Adipose tissue (tissue), 3 donors: ENCODE measurements around the gene TAS2R60. TPM values are rescaled to one million over a fixed set of nuclear protein-coding genes. Genes with fewer than 3 reads are reported as not detected.

ENCODE experiments used
- H3K27ac ChIP-seq: one replicate; pipeline ENCODE4 v1.5.1; 2013; ENCODE audit warnings: low read depth, low read length
- WGBS, 3 donors: extraction: QIAGEN DNeasy Blood & Tissue Kit; methylation state at CpG; one replicate each; pipeline ENCODE4 v1.1.7; 2013; 5-methylcytosine and 5-hydroxymethylcytosine counted together
- polyA plus RNA-seq, 3 donors: library from polyadenylated mRNA; stranded (reverse); fragments of 200-250 nt; gene quantifications; one replicate each; pipeline ENCODE4 v1.2.3, GENCODE V29; 2013
- donor health status: healthy with polysubstance abuse.
- donor health status: Bipolar disorder and iron deficiency.
- donor health status: healthy.

Gene TAS2R60
- polyA plus RNA-seq, 3 donors: not detected

DNA sequence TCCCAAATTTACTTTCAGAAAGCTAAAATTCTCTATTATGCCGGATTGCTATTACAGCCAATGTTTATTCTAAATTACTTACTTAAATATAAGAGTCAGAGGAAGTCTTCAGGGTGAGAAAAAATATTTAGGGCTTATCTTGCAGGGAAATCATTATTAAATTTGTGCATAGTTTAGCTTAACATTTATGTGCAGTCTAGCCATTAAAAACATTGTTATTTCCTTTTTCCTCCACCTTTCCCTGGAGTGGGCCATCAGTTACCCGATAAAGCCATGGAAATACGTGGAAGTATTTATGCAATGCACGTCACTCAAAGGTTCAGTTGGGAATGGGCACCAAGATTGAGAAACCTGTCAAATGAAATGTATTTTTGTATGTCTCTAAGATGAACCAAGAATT is 9.5 kb upstream of the TAS2R60 start:
- WGBS, 3 donors: 83 to 88% (median 84%) methylated on average over 4 of the region's 4 CpGs
- H3K27ac ChIP-seq: no peak overlapping the region

GRCh38 chr7:143434660-143435059 is 8.6 kb upstream of the TAS2R60 start:
- 53 to 81% (median 70%) methylated on average over 9 of the region's 9 CpGs for WGBS, 3 donors
- H3K27ac ChIP-seq: no peak overlapping the region

DNA sequence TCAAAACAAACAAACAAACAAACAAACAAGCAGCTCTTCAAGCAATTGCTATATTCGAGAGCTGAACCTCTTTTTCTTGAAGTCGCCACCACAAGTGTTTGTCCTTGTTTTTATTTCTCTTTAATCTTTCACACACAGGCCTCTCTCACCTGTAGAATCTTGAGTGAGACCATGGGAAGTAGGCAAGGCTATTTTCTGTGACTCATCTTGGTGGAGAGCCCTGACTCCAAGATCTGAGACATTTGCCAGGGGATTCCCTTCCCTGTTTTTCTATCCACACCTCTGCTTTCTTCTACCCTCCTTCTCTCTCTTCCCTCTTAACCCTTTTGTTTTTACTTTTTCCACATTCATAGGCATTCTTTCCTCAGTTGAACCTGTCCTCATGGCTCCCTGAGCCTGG is 8.0 kb upstream of the TAS2R60 start:
- WGBS, 3 donors: 87 to 95% (median 91%) methylated on average over 2 of the region's 2 CpGs
- H3K27ac ChIP-seq: no peak overlapping the region

DNA sequence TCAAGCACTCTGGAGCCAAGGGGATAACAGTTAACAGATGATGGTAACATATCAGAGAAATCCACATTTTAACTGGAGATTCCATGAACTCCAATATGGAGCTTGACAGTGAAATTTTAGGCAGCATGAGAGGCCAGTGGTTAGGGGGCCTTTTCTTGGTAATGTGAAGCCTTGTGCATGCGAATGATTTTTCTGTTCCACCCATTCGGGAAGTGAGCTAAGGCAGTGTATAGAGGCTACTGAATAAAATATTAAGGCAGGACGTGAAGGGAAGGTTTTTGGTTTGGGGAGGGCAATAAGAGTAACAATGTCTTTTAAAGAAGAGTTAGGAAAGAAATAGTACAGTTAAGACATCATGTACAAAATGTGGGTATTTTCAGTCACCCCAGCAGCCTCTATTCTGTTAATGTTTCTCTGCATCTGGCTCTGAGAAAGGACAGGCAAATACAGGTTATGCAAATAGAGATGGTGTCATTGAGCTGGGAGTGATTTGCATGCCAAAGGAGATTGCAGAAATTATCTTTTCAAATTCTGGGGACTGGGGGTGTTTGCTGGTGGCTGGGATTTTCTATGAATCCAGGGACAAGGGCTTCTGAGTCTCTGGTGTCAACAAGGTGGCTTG is 6.8 kb upstream of the TAS2R60 start:
- 91 to 95% (median 92%) methylated on average over 3 of the region's 3 CpGs for WGBS, 3 donors

DNA sequence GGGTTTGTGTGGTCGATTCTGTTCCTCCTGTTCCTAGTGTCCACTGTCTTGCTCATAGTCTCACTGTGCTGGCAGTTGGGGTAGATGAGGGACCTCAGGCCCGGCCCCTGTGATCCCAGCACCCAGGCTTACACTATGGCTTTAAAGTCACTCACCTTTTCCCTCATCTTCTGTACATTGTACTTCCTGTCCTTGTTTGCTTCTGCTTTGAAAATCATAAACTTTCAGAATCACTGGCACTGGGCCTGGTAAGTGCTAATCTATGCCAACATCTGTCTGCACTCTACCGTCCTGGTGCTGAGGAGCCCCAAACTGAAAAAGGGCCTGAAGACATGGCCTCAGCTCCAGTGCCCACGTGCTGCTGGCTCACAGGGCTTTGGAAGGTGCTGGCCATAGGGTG is 5.7 kb upstream of the TAS2R60 start:
- no peak overlapping the region for H3K27ac ChIP-seq
- WGBS, 3 donors: 46 to 61% (median 51%) methylated on average over 4 of the region's 4 CpGs

More for the DNA sequence above, 6.8 kb upstream of the TAS2R60 start:
- no peak overlapping the region for H3K27ac ChIP-seq

DNA sequence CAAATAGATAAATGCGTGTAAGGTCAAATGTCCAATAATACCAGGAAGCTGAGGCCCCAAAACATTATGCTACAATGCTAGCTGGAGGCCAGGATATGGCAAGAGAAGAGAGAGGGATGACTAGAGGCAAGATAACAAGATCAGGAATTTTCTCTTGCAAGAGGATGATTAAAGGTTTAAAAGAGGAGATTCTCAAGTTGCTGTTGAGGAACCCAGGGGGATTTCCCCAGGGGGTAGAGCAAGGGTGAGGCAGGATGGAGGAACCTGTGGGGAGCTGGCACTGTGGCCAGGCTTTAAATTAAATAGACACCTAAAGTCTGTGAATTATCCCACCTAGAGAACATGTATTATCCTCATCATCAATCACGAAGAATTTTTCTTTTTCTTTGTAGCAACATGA is 3.4 kb upstream of the TAS2R60 start:
- H3K27ac ChIP-seq: no peak overlapping the region
- WGBS, 3 donors: 77 to 93% (median 87%) methylated on average over 2 of the region's 2 CpGs

GRCh38 chr7:143444063-143444782 is 970 bp downstream of the TAS2R60 start:
- 84 to 94% (median 91%) methylated on average over 6 of the region's 6 CpGs for WGBS, 3 donors
- H3K27ac ChIP-seq: no peak overlapping the region

DNA sequence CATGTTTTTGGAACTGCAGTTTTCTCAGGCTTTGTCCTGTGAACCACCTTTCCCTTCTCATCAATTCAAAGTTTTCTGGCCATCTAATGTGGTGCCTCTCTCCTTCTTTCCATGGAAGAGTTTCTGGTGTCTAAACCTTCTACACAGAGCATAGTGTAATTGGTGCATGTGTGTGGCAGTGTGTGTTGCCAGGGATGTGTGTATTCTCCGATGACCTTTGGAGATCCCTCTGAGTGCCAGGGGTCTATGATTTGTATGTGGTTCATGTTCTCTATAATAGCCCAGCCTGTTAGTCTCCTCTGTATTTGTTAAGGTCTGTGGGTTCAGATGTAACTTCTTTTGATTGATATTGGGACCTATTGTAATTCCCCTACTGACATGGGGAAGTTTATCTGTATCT is 1.5 kb downstream of the TAS2R60 start:
- 88 to 100% (median 96%) methylated on average over 1 of the region's 1 CpG for WGBS, 3 donors
- no peak overlapping the region for H3K27ac ChIP-seq

DNA sequence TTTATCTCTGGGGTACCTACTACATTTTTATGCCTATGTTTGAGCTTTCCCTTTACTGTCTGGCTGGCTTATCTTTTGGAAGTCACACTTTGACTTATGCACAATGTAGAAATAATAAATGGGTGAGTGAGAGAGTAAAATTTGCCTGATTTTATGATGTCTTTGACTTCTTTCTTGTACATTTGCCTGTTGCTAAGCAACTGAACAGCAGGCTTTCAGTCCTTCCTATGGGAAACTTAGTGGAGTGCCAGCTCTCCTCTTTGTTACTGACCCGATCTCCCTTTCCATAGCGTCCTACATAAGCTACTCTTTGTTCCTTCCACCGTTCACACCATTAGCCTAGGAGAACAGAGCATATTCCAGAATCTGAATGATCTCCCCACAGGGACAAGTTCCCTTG is 4.2 kb downstream of the TAS2R60 start:
- WGBS, 3 donors: 58 to 80% (median 75%) methylated on average over 3 of the region's 3 CpGs

GRCh38 chr7:143448429-143448828 is 5.2 kb downstream of the TAS2R60 start:
- WGBS, 3 donors: 74 to 95% (median 91%) methylated on average over 5 of the region's 5 CpGs

More for the DNA sequence above, 4.2 kb downstream of the TAS2R60 start:
- no peak overlapping the region for H3K27ac ChIP-seq

DNA sequence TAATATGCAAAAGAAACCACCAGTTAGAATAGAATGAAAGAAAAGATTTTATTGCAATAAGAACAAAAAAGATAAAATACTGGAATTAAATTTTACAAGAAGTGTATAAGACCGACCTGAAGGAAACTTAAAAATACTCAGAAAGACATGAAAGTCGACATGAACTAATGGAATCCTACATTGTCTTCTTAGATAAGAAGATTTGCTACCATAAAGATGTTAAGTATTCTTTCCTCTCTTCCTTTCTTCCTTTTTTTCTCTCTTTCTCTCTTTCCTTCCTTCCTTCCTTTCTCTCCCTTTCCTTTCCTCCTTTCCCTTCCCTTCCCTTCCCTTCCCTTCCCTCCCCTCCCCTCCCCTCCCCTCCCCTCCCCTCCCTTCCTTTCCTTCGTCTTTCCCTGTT is 6.5 kb downstream of the TAS2R60 start:
- WGBS, 3 donors: 78 to 95% (median 91%) methylated on average over 2 of the region's 3 CpGs
- no peak overlapping the region for H3K27ac ChIP-seq

More at GRCh38 chr7:143448429-143448828, 5.2 kb downstream of the TAS2R60 start:
- H3K27ac ChIP-seq: no peak overlapping the region

GRCh38 chr7:143451122-143451521 is 7.9 kb downstream of the TAS2R60 start:
- no peak overlapping the region for H3K27ac ChIP-seq

GRCh38 chr7:143451746-143452145 is 8.5 kb downstream of the TAS2R60 start:
- 67 to 100% (median 91%) methylated on average over 1 of the region's 1 CpG for WGBS, 3 donors
- no peak overlapping the region for H3K27ac ChIP-seq

GRCh38 chr7:143452495-143452894 is 9.2 kb downstream of the TAS2R60 start:
- WGBS, 3 donors: 75 to 83% (median 83%) methylated on average over 2 of the region's 2 CpGs
- H3K27ac ChIP-seq: no peak overlapping the region

DNA sequence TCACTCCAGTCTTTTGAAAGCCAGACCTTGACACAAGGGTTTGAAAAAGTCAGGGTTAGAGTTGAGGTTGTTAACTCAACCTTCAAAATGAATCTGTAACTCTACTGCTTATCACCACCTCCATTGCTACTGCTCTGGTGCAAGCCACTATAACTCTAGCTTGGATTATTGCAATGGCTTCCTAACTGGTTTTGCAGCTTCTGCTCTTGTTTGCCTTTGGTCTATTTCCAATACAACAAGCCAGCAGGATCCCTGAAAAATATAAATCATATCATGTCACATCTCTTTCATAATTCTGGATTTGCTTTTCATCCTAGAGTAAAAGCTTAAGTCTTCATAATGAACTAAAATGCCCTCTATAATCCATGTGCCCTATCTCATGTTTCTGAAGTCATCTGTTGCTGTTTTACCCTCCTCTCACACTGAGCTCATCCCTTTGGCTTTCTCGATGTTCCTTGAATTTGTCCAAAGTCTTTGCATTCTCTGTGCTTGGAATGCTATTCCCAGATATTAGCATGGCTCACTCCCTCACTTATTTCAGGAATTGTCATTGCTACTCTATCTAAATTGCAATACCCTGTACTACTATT is 10.9 kb downstream of the TAS2R60 start:
- WGBS, 3 donors: 59 to 86% (median 62%) methylated on average over 1 of the region's 1 CpG
- H3K27ac ChIP-seq: no peak overlapping the region

DNA sequence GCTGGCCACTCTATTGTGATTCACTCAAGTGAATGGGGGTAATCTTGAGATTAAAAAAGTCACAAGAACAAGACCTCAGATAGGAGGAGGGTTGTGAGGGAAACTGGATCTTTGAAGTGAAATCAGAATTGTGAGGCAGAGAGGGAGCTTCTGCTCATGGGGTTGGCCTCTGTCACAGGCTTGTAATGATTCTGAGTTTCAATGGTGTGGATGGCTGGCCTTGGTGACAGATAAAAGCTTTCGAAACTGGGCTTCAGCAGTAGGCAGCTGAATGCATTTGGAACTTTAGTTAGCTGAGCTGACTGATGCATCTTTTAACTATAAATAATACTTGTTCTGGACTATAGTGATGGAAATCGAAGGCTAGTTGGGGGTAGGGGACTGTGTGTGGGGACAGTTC is 12.2 kb downstream of the TAS2R60 start:
- no peak overlapping the region for H3K27ac ChIP-seq
- 81 to 91% (median 85%) methylated on average over 2 of the region's 2 CpGs for WGBS, 3 donors

GRCh38 chr7:143455942-143456341 is 12.7 kb downstream of the TAS2R60 start:
- no peak overlapping the region for H3K27ac ChIP-seq
- 71 to 92% (median 90%) methylated on average over 4 of the region's 4 CpGs for WGBS, 3 donors

GRCh38 chr7:143456992-143457793 is 13.9 kb downstream of the TAS2R60 start:
- WGBS, 3 donors: 59 to 83% (median 79%) methylated on average over 4 of the region's 4 CpGs
- H3K27ac ChIP-seq: no peak overlapping the region

DNA sequence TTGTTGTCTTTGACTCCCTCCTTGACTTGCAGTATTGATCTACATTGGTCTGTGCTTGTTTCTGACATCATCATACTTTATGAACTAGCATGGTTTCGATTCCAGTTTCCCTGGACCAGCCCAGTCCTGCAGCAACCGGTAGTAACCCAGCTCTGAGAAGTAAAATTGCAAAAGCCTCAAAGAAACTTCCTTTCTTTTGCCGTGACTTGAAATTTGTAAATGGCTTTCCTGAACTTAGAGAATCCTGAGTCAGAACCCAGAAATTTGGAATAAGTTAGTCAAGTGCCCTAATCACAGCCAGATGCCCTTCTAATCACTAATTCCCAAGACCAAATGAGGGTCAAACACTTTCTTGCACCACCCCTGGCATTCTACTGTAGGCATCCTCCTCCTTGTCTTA is 15.0 kb downstream of the TAS2R60 start:
- H3K27ac ChIP-seq: no peak overlapping the region
- WGBS, 3 donors: 57 to 81% (median 67%) methylated on average over 3 of the region's 3 CpGs
